GM18868 (cell line): ENCODE results near the gene FEM1C.

Experiments
- ATAC-seq: cut with Tn5 transposase; IDR thresholded peaks from one replicate; pipeline ENCODE4 v1.9.1; 2021; ENCODE audit warnings: mild to moderate bottlenecking, moderate library complexity; ENCODE audit not compliant: unreplicated experiment

Gene FEM1C

DNA sequence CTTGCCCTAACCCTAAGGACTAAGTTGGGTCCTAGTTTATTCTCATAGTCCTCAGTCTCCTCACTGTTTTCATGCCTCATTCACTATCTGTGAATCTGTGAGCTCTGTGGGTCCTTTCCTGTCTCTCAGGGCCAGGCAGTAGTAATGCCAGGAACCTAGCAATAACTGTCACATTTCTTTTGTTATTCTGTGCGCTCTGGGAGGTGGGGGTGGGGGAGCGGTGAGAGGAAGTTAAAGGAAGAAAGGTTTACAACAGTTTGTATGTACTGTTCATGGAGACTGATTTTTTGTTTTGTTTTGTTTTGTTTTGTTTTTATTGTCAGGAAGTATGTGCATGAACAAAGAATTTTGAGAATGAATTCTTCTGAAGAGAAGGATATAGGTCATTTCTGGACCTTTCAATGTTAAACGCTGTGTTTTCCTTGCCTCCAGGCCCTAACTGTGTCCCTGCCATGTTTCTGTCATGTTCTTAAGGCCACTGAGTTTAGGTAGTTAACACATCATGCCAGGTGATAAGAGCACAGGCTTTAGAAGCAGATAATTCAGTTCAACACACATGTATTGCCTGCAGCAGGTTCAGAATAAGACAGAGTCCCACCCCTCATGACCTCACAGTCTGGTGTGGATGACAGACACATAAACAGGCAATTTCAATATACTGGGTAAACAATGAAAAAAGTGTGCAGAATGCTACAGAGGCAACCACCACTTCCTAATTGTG is 13.3 kb upstream of the FEM1C start:
- ATAC-seq, result no peak

DNA sequence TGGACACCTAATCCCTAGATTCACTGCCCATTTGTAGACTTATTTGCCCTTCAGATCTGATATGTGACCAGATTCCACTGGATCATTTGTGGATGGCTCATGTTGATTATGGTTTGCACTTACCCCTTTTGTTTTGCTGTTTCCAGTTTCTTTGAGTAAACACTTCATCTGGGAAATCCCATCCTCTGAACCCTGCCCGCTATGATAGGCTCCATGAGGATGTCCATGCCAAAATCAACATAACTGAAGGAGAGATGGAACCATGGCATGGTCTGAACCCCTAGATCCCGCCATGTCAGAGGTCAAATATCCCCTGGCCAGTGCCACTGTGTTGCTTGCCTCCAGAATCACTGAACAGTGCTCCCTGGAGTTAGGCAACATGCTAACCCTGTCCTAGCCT is 11.7 kb upstream of the FEM1C start:
- ATAC-seq, result no peak

DNA sequence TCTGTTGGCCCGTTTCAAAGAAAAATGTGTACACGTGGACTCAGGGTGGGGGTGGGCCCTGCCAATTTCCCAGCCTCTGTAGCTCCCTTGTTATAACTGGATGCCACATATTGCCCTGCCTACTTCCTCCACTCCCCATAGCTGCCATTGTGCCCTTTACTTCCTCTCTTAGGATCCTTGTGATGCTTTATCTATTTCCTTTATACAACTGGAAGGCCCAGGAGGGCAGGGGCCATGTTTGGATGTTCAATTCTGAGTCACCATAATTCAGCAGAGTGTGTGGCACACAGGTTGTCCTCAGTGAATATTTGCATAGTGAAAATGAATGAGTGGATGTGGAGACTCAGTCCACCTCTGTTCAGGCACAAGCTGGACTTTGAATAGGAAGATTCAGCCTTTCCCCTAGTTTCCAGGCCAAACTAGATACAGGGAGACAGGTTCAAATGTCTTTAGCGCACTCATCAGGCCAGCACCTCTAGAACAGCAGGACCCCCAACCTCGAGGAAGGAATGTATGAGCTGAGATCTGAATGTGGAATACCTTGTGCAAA is 10.6 kb upstream of the FEM1C start:
- ATAC-seq, result no peak

DNA sequence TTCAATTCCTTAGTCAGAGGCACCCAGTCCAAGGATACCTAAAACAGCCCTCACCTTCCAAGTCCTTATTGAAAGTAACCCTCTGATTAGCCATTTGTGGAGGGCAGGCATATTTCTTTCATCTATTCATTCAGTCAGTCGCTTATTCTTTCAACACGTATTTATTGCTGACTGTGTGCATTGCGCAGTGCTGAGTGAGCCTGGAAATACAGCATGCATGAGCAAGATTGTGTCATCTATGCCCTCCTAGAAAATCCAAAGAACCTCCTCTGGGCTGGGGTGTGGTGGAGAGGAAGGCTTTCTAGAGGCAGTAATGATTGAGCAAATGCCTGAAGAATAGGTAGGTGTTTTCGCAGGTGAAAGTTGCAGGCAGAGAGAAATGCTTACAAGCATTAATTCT is 8.5 kb upstream of the FEM1C start:
- ATAC-seq, result no peak

DNA sequence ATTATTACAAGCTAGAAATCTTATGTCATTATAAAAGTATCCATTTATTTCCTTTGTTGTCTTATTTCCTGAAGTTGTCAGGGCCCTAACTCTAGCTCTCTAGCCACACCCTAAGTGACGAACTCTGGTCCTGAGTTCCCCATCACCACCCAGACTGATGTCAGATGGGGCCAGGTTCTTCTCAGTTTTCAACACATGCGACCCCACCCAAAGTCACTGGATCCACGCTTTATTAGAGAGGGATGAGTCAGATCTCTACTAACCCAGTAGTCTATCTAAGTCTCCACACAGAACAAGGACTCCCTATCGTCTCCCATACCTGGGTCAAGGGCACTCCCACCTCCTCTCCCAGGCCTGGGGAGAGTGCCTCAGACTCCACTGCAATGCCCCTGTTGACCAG is 6.8 kb upstream of the FEM1C start:
- ATAC-seq, result peak; percentile 68

DNA sequence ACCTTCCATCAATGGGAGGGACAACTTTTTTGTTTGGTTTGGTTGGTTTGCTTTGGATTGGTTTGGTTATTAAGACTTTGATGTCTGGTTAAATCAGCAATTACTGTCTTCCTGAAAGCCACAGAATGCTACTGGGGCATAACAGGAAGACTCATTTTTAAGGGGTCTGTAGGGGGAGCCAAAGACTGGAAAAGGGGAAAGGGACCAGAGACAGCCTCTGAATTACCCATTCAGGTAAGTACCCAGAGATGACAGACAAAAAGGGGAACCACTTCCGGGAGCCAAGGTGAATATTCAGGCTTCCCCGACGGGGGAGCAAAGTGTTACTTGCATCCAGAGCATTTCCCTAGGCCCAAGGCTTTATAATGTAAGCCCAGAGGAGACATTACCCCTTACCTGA is 4.6 kb upstream of the FEM1C start:
- peak; percentile 27 for ATAC-seq

DNA sequence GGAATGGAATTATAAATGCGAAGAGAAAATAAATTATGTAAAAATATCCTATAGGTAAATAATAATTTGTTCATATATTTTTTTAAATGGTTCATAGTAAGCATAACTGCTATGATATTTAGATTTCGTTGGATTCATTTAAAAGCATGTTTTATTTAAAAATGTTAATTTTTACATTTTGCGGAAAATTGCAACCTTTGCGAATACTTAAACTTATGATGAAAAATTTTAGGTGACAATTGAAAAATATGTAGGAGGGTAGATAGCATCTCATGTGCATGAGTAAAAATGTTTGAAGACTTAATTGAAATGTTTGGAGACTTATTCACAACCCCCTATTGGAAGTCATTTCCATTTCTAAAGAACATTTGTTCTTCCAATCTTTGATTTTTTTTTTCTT is 4.1 kb upstream of the FEM1C start:
- no peak for ATAC-seq

DNA sequence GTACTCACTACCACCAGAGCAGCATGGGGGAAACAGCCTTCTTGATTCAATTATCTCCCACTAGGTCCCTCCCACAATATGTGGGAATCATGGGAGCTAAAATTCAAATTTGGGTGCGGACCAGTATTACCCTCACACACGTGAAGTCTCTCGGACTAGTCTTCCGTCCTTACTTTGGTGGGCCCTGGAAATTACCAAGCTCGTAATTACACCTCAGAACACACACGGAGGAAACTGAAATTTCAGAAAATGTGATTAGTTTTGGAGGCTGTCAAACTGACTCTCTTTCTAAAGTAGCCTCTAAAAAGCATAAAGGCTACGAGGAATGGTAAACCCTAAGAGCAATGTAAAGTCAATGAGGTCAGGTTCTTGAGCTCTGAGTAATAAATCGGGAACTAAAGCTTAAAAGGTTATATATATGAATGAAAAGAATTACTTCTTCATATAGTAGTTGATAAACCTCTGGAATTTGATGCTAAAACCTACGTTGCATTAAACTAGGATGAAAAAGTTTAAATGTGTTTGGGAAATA is 842 bp upstream of the FEM1C start:
- ATAC-seq, result no peak

DNA sequence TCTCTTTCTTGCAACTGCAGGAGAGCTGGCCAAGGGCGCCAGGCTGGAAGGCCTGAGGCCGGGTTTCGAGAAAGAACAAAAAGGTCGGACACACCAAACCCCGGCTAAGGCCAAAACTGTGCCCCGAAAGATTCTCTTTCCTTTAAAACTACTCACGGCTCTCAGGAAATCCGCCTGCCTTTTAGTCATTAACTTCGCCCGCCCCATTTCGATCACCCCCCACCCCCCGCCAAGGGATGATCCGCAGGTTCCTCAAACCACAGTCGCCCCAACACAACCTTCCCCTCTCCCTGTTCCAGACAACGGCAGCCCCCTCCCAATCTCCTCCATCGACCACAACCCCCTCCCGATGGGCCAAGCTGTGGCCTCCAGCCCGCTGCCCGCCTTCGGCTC is 536 bp downstream of the FEM1C start:
- ATAC-seq, result peak; percentile 3

DNA sequence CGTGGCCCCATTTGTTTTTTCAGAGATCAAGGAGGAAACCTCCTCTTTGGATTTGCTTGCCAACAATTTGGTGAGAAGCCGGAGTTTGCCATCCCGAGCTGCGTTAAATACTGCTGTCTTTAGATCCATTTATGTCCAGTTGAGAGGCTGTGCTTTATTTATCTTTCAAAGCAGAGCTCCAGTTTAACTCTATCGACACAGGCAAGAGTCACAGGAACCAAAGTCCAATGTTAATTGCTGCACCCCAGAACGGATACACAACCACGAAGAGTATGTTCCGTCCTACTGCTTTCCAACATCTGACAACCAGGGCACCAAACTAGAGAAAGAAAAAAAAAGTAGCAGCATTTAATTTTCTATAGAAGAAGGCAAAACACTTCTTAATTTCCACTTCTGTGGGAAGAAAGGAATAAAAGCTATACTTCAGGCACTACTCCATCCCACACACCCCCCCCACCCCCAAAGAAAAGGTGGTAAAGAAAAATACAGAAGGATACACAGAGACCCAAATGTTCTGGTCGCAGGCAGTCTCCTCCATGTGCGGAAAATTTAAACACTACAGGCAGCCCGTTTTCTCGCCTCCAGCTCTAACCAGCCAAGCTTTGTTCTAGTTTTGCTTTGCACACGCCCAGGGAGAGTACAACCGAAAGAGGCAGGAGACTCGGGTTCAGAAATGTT is 1.1 kb downstream of the FEM1C start:
- peak; percentile 19 for ATAC-seq

DNA sequence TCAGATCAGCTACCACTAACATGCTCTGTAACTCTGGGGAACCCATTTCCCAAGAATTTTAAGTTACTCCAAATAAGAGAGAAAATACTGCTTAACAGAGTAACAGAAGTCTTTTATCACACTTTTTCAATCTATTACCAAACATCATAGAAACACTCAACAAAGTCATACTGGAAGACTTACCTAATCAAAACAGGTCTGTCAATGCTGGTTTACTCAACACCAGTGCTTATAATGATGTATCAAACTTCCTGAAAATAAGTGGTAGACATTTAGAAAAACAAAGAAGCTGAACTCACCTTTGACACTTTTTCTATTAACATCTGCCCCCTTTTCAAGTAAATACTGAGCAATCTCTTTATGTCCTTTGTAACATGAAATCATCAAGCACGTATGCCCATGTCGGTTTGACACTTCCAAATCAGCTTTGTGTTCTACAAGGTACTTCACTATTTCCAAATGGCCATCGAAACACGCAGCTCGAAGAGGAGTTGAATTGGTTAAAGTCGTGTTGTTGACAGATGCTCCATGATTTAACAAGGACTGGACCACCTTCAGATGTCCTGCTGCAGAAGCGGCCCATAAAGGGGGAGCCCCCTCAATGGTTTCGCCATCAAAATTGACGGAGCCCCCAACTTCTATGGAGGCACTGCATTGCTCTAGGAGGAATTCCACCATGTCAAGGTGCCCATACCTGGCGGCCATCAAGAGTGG is 1.8 kb downstream of the FEM1C start:
- no peak for ATAC-seq

DNA sequence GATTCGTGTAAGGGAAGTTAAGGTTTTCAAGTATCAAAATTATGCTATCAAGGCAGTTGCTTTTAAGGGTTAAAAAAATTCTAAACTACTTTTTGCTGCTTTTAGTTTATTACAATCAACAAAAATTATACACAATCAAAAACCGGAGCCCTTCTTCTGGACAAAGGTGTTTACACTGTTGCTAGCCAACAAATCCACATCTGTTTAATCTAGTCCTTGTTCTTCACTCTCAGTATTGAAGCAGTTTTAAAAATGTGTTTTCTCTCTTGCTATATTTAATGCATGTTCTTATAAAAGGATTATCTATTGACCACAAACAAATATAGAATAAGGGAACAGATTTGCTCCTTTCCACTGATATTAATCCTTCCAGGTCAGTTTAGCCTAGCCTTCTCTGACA is 2.5 kb downstream of the FEM1C start:
- ATAC-seq, result no peak

DNA sequence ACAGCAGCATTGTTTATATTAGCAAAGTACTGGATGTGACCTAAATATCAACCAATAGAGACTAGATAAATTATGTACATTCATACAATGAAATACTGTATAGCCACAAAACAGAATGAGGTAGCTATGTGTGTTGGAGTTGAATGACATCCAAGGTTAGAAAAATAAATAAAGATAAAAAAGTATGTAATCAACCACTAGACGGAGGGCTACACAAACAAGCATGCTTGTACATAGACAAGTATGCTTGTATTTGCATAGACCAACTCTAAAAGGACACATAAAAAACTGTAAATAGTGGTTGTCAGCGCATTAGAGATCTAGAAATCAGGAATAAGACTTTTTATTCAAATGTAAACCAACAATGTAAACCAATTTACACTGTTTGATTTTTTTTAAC is 3.0 kb downstream of the FEM1C start:
- ATAC-seq, result no peak

DNA sequence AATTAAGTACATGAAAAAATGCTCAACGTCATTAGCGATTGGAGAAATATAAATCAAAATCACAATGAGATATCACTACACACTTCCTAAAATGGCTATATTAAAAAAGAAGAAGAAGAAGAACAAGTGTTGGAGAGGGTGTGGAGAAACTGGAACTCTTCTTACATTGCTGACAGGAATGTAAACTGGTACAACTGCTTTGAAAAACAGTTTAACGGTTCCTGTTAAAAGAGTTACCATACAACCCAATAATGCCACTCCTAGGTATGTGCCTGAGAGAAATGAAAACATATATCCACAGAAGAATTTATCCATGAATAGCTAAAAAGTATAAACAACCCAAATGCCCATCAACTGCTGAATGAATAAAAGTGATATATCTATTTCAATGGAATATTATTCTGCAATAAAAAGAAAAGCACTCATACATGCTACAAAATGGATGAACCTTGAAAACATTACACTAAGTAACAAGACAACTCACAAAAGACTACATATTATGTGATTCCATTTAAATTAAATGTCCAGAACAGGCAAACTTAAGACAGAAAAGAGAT is 9.0 kb downstream of the FEM1C start:
- no peak for ATAC-seq

DNA sequence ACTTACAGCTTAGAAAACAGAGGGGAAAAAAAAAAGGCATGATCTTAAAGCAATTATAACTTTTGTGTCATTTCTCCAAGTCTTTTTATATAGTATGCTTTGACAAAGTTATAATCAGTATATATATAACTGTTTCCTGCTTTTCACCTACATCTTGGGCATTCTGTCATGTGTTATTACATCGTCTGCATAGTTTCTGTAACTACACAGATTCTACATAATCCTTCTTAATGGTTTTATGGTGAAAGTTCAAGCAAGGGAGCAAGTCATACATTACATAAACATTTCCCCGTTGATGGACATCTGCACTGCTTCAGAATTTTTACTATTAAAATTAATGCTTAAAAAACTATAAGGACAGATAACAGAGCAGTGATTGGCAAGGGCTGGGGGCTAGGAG is 12.1 kb downstream of the FEM1C start:
- ATAC-seq, result no peak

DNA sequence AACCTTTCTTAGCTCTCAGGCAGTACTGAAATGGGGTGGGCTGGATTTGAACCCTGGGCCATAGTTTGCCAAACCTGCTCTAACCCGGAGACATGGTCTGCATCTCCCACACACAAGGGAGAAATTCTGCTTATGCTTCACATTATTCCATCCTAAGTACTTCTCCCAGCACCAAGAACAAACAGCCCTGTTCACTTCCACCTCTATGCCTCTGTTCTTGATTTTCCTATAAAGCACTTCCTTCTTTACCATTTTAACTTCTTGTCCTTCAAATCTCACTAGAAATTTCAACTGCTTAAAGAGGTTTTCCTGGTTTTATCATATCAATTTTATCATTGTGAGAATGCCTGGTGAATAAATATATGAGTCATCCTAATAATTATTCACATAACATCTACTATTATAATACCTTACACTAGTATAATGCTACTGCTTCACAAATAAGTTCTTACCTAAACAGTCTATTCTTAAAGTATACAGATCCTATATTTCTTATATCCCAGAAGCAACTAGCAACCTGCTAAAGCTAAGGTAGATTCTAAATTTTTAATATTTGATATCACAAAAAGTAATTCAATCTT is 12.7 kb downstream of the FEM1C start:
- ATAC-seq, result no peak

DNA sequence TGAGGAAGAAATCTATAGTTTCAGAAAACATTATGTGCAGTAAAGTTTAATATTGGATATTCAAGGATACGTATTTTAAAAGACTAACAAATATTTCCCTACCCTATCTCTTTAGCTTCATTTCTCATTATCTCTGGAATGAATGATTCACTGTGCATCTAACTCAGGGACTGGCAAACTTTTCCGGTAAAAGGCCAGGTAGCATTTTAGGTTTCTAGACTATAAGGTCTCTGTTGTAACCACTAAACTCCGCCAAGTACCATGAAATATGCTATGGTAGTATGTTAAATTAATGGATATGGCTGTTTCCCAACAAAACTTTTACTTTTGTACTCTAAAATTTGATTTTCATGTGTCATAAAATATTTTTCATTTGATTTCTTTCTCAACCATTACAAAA is 13.2 kb downstream of the FEM1C start:
- no peak for ATAC-seq

DNA sequence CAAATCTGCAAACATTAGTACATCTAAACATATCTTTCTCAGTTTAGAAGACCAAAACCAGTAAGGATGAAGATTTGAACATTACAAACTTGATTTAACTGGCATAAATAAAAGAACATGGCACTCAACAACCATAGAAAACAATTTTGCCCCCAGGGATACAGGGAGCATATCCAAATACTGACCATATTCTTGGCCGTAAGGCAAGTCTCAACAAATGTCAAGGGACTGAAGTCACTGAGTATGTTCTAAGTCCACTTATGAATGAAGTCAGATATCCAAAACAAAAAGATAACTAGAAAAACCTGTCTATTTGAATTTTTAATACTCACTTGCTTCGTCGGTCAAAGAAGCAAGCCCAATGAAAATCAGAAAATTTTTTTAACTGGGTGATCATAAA is 14.1 kb downstream of the FEM1C start:
- ATAC-seq, result no peak

DNA sequence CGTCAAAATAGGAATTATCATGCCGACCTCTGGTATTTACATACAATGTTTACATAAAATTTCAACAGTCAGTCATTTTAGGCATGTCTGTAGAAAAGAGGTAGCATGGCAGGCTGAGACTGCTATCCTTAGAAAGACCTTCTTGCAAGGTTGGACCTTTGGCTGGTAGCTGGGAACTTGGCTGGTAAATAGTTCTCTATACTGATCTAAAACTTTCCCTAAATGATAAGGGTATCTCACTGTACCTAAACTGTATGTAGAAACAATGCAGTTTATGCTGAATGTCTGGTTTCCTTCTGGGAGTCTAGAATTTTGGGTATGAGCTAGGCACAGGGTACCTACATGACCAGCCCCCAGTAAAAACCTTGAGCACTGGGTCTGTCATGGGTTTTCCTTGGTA is 18.0 kb downstream of the FEM1C start:
- ATAC-seq, result no peak

DNA sequence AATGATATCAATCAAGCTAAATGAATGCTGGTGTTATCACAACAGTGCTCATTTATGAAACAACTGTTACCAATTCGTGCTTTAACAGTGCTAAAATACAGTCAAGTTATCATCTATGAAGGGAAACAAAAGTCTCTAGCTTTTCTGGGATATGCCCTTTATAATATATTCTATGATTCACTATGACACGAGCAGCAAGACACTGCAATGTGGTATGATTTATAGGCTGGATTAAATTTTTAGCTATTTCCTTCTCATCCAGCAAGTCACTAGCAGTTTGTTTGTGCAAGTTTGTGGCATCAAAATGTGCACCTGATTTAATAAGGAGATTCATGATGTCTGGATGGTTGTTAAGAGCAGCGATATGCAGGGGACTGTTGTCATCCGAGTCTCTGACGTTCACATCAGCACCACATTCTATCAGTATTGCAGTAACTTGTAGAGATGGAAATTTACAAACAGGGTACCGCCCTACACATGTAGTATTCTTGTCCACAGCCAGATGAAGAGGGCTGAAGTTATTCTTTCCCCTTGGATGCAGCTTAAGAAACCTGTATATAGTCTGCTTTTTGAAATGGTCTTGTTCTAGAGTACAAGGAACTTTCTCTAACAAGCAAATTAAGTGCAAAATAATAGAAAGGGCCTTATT is 20.3 kb downstream of the FEM1C start:
- ATAC-seq, result no peak
